Fibroblast of skin of right quadriceps (primary cell): ENCODE results near the gene FOXO6.
A peak's percentile ranks its signal among the peaks of the same experiment; 100 is the strongest.

Experiments used
- DNase-seq: peaks from one replicate; pipeline ENCODE4 v3.0.0-alpha.2; 2013

The FOXO6 gene

GRCh38 chr1:41360786-41361494 is at the start of gene FOXO6:
TSS of gene FOXO6 (plus strand) at chr1:41361434.
- DNase-seq = peak; percentile 96

- no peak for DNase-seq
These were observed 48.1 kb upstream of the FOXO6 start for GRCh38 chr1:41312991-41313645.

GRCh38 chr1:41313661-41314131 is 47.5 kb upstream of the FOXO6 start:
- peak; percentile 6 for DNase-seq

- peak; percentile 17 for DNase-seq
These were observed 46.7 kb upstream of the FOXO6 start for GRCh38 chr1:41314376-41315145.

- DNase-seq = peak; percentile 60
These were observed 46.0 kb upstream of the FOXO6 start for GRCh38 chr1:41315146-41315822.

- DNase-seq = no peak
These were observed 45.4 kb upstream of the FOXO6 start for GRCh38 chr1:41315871-41316270.

GRCh38 chr1:41317361-41317760 is 43.9 kb upstream of the FOXO6 start:
- peak; percentile 33 for DNase-seq

GRCh38 chr1:41318135-41318534 is 43.1 kb upstream of the FOXO6 start:
- DNase-seq = no peak

GRCh38 chr1:41319106-41319755 is 42.0 kb upstream of the FOXO6 start:
- DNase-seq = no peak

- no peak for DNase-seq
These were observed 41.2 kb upstream of the FOXO6 start for GRCh38 chr1:41319807-41320711.

GRCh38 chr1:41320895-41321676 is 40.1 kb upstream of the FOXO6 start:
- no peak for DNase-seq

- DNase-seq = no peak
These were observed 39.1 kb upstream of the FOXO6 start for GRCh38 chr1:41322101-41322661.

GRCh38 chr1:41322835-41323234 is 38.4 kb upstream of the FOXO6 start:
- no peak for DNase-seq

GRCh38 chr1:41323243-41323642 is 38.0 kb upstream of the FOXO6 start:
- DNase-seq = no peak

GRCh38 chr1:41325801-41326200 is 35.4 kb upstream of the FOXO6 start:
- DNase-seq = no peak

- no peak for DNase-seq
These were observed 33.7 kb upstream of the FOXO6 start for GRCh38 chr1:41327383-41327999.

GRCh38 chr1:41328001-41328615 is 33.1 kb upstream of the FOXO6 start:
- no peak for DNase-seq

GRCh38 chr1:41328780-41329640 is 32.2 kb upstream of the FOXO6 start:
- DNase-seq = no peak
